MM.1S (cell line): Measurements from ENCODE around the gene GAL3ST1.

Experiments
- DNase-seq: peaks from one replicate; pipeline ENCODE4 v3.0.0-alpha.2; 2015
- H2AFZ ChIP-seq: fragments of 300-600 bp; sonication (generic); 2 replicates; pipeline ENCODE4 v1.6.0; 2016; ENCODE audit warnings: antibody characterized with exemption, low read length
- H3F3A ChIP-seq: fragments of 300-600 bp; sonication (generic); 2 replicates; pipeline ENCODE4 v1.6.1; 2016; ENCODE audit warnings: mild to moderate bottlenecking, antibody characterized with exemption, low read length, moderate library complexity, mixed read lengths; ENCODE audit not compliant: insufficient read depth
- H3K27ac ChIP-seq: fragments of 300-600 bp; sonication (generic); 2 replicates; pipeline ENCODE4 v1.5.1; 2016; ENCODE audit warnings: mild to moderate bottlenecking, low read length
- H3K27me3 ChIP-seq: fragments of 300-600 bp; sonication (generic); replicated peaks from 2 replicates; pipeline ENCODE4 v1.6.0; 2016; ENCODE audit warnings: low read length; ENCODE audit not compliant: insufficient read depth
- H3K36me3 ChIP-seq: fragments of 300-600 bp; sonication (generic); replicated peaks from 2 replicates; pipeline ENCODE4 v1.6.1; 2016; ENCODE audit warnings: mild to moderate bottlenecking, low read length, mixed read lengths; ENCODE audit not compliant: insufficient read depth
- H3K4me1 ChIP-seq: fragments of 300-600 bp; sonication (generic); 2 replicates; pipeline ENCODE4 v1.6.1; 2016; ENCODE audit warnings: low read length, mixed read lengths
- H3K4me2 ChIP-seq: fragments of 300-600 bp; sonication (generic); 2 replicates; pipeline ENCODE4 v1.6.0; 2016; ENCODE audit warnings: low read depth, low read length
- H3K4me3 ChIP-seq: fragments of 300-600 bp; sonication (generic); 2 replicates; pipeline ENCODE4 v1.5.1; 2016; ENCODE audit warnings: low read length, mixed read lengths
- H3K79me2 ChIP-seq: fragments of 300-600 bp; sonication (generic); 2 replicates; pipeline ENCODE4 v1.6.1; 2016; ENCODE audit warnings: mixed run types, low read length, mixed read lengths
- H3K9ac ChIP-seq: fragments of 300-600 bp; sonication (generic); 2 replicates; pipeline ENCODE4 v1.6.1; 2016; ENCODE audit warnings: low read length, mixed read lengths
- H3K9me2 ChIP-seq: fragments of 300-600 bp; sonication (generic); replicated peaks from 2 replicates; pipeline ENCODE4 v1.6.1; 2016; ENCODE audit warnings: mild to moderate bottlenecking, low read length, mixed read lengths; ENCODE audit not compliant: insufficient read depth
- H3K9me3 ChIP-seq: fragments of 300-600 bp; sonication (generic); replicated peaks from 2 replicates; pipeline ENCODE4 v1.6.1; 2016; ENCODE audit warnings: mild to moderate bottlenecking, low read length, mixed read lengths; ENCODE audit not compliant: insufficient read depth
- H4K20me1 ChIP-seq: fragments of 300-600 bp; sonication (generic); 2 replicates; pipeline ENCODE4 v1.6.1; 2016; ENCODE audit warnings: mild to moderate bottlenecking, low read length, moderate library complexity, mixed read lengths; ENCODE audit not compliant: insufficient read depth
- CTCF ChIP-seq: fragments of 300-600 bp; sonication (generic); IDR thresholded peaks from 2 replicates; pipeline ENCODE4 v1.5.1; 2016; ENCODE audit warnings: antibody characterized with exemption, low read length, mixed read lengths
- EZH2 ChIP-seq: fragments of 300-600 bp; sonication (generic); optimal IDR thresholded peaks from 2 replicates; pipeline ENCODE3; 2017; ENCODE audit warnings: low read depth, mild to moderate bottlenecking, antibody characterized with exemption, low read length, mixed read lengths
- EZH2phosphoT487 ChIP-seq: fragments of 300-600 bp; sonication (generic); IDR thresholded peaks from 2 replicates; pipeline ENCODE4 v1.6.1; 2018; ENCODE audit warnings: antibody characterized with exemption, low read length

GAL3ST1 gene

GRCh38 chr22:30564045-30564760 is 10.3 kb downstream of the GAL3ST1 start:
- no peaks in the 10 kb centered on the region for H3F3A ChIP-seq
- no peak overlapping the region for H3K4me2 ChIP-seq
- no peak overlapping the region for H3K4me3 ChIP-seq
- H3K79me2 ChIP-seq, result no peaks in the 10 kb centered on the region
- no peak overlapping the region for H3K27ac ChIP-seq
- no peaks in the 10 kb centered on the region for H3K9me3 ChIP-seq
- TF ChIP-seq CTCF, result no peak
- no peak for TF ChIP-seq EZH2
- TF ChIP-seq EZH2phosphoT487, result no peak
- H3K9me2 ChIP-seq, result no peaks in the 10 kb centered on the region
- peaks cover 13% of the 10 kb centered on the region for H3K27me3 ChIP-seq
- H3K36me3 ChIP-seq, result no peaks in the 10 kb centered on the region
- H3K9ac ChIP-seq, result no peak overlapping the region
- no peaks in the 10 kb centered on the region for H4K20me1 ChIP-seq
- no peaks in the 10 kb centered on the region for H3K4me1 ChIP-seq
- H2AFZ ChIP-seq, result no peak overlapping the region
- no peak for DNase-seq

GRCh38 chr22:30562366-30562765 is 12.1 kb downstream of the GAL3ST1 start:
- no peak for DNase-seq
- TF ChIP-seq CTCF (no peak), EZH2 (no peak), EZH2phosphoT487 (no peak)
- Histone ChIP-seq H3K27ac (no peak overlapping the region), H4K20me1 (no peaks in the 10 kb centered on the region), H3K9me3 (no peaks in the 10 kb centered on the region), H3K4me3 (no peak overlapping the region), H3K27me3 (peaks cover 5% of the 10 kb centered on the region), H3K9ac (no peak overlapping the region), H3K79me2 (no peaks in the 10 kb centered on the region), H3K4me1 (no peaks in the 10 kb centered on the region), H3K9me2 (no peaks in the 10 kb centered on the region), H2AFZ (no peak overlapping the region), H3K4me2 (no peak overlapping the region), H3K36me3 (no peaks in the 10 kb centered on the region), H3F3A (no peaks in the 10 kb centered on the region)

GRCh38 chr22:30561402-30562189 is 12.9 kb downstream of the GAL3ST1 start:
- H3K4me2 ChIP-seq, result no peak overlapping the region

More at GRCh38 chr22:30561402-30562189, 12.9 kb downstream of the GAL3ST1 start:
- DNase-seq, result no peak
- H3K9me3 ChIP-seq, result no peaks in the 10 kb centered on the region
- no peaks in the 10 kb centered on the region for H3K4me1 ChIP-seq
- H3K27me3 ChIP-seq, result peaks cover 5% of the 10 kb centered on the region
- H3K9ac ChIP-seq, result no peak overlapping the region
- H2AFZ ChIP-seq, result no peak overlapping the region
- H3F3A ChIP-seq, result no peaks in the 10 kb centered on the region
- TF ChIP-seq CTCF (no peak), EZH2 (no peak), EZH2phosphoT487 (no peak)
- H4K20me1 ChIP-seq, result no peaks in the 10 kb centered on the region
- no peak overlapping the region for H3K27ac ChIP-seq
- H3K9me2 ChIP-seq, result no peaks in the 10 kb centered on the region
- H3K36me3 ChIP-seq, result no peaks in the 10 kb centered on the region
- H3K79me2 ChIP-seq, result no peaks in the 10 kb centered on the region
- no peak overlapping the region for H3K4me3 ChIP-seq
